Nephron (organoid): ENCODE results near the gene TMBIM1.
"Not testable (repeated sequence)": the region's sequence is repeated elsewhere in the genome, so short reads cannot be mapped to it uniquely, and the experiment has no call there.

Experiments
- H3K27ac Mint-ChIP-seq, 3 experiments: 2 replicates each; pipeline ENCODE4 v1.8.0; 2020; ENCODE audit warnings: mixed read lengths in 3 of 3, mild to moderate bottlenecking in 2 of 3, moderate library complexity in 1 of 3
- H3K27me3 Mint-ChIP-seq: 2 replicates; pipeline ENCODE4 v1.8.0; 2021; ENCODE audit warnings: low read depth, mild to moderate bottlenecking, moderate library complexity, mixed read lengths
- H3K36me3 Mint-ChIP-seq: 2 replicates; pipeline ENCODE4 v1.8.0; 2020; ENCODE audit warnings: low read depth, mixed read lengths
- H3K4me1 Mint-ChIP-seq: 2 replicates; pipeline ENCODE4 v1.8.0; 2020; ENCODE audit warnings: mixed read lengths
- H3K4me3 Mint-ChIP-seq, 3 experiments: 2 replicates each; pipeline ENCODE4 v1.8.0; 2020; ENCODE audit warnings: mild to moderate bottlenecking in 3 of 3, mixed read lengths in 3 of 3, moderate library complexity in 2 of 3
- H3K9me3 Mint-ChIP-seq: 2 replicates; pipeline ENCODE4 v1.8.0; 2020; ENCODE audit warnings: mixed read lengths
- TF ChIP-seq, protein P1 (sequence below), 3 experiments: fragments of 200-600 bp; sonication (generic); IDR thresholded peaks; one replicate each; pipeline ENCODE4 v1.5.0; 2021; ENCODE audit warnings: antibody characterized with exemption in 3 of 3; ENCODE audit not compliant: unreplicated experiment in 3 of 3

Gene TMBIM1

DNA sequence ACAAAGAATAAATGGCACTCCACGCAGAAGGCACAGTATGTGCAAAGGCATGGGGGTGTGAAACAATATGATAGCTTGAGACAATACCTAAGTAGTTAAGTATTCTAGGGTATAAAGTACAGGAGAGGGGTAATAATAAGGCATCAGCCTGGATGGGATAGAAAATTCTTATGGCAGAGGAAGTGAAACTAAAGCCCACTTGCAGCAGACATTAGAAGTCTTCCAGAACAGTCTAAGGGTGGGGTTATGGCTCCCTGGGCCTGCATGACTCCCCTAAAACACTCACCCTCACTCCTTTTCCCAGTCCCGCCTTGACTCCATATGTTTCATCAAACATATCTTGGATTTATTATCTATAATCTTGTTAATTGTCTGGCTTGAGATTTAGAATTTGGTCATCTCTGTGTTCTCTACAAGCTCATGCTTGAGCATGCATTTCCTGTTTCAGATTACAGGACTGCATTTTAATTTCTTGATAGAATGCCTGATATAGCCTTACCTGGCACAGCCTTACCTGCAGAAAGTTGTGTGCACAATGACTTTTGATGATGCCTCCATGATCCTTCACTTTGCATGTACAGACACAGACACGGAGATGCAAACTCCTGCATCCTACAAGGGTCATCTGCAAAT is 28.5 kb upstream of the TMBIM1 start:
- peaks cover 3% of the 10 kb centered on the region for H3K36me3 Mint-ChIP-seq
- H3K27me3 Mint-ChIP-seq, result peaks cover 8% of the 10 kb centered on the region
- H3K4me3 Mint-ChIP-seq, result peak overlapping the region in 2 of 3 experiments; percentile 57 to 75
- TF ChIP-seq, protein P1, sequence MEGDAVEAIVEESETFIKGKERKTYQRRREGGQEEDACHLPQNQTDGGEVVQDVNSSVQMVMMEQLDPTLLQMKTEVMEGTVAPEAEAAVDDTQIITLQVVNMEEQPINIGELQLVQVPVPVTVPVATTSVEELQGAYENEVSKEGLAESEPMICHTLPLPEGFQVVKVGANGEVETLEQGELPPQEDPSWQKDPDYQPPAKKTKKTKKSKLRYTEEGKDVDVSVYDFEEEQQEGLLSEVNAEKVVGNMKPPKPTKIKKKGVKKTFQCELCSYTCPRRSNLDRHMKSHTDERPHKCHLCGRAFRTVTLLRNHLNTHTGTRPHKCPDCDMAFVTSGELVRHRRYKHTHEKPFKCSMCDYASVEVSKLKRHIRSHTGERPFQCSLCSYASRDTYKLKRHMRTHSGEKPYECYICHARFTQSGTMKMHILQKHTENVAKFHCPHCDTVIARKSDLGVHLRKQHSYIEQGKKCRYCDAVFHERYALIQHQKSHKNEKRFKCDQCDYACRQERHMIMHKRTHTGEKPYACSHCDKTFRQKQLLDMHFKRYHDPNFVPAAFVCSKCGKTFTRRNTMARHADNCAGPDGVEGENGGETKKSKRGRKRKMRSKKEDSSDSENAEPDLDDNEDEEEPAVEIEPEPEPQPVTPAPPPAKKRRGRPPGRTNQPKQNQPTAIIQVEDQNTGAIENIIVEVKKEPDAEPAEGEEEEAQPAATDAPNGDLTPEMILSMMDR (IDR thresholded peaks at IDR 0.05; ENCODE audit: unreplicated experiment in 3 of 3), result no peak
- H3K27ac Mint-ChIP-seq, result peak overlapping the region; percentile 40 to 74 (median 43)
- H3K9me3 Mint-ChIP-seq, result no peaks in the 10 kb centered on the region
- H3K4me1 Mint-ChIP-seq, result peaks cover 50% of the 10 kb centered on the region

DNA sequence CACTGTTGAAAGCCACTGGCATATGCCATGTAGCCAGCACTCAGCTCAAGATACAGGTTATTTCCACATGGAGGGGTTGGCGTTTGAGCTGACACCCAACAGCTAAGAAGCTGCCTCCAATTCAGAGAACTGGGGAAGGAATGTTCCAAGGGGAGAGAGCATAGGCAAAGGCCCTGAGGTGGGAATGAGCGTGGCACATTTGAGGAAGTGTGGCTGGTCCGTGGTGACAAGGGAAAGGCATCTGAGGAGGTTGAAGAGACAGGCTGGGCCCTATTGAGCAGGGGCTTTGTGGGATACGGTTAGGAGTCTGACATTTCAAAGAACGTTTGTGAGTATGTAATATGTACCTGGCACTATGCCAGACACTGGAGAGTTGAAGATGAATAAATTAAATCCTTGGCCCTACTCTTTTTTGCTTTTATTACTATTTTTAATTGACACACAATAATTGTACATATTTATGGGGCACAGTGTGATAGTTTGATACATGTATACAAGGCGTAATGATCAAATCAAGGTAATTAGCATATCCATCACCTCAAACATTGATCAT is 27.6 kb upstream of the TMBIM1 start:
- Mint-ChIP-seq H3K27ac (peak overlapping the region; percentile 40 to 74 (median 43)), H3K4me3 (peak overlapping the region in 1 of 3 experiments; percentile 43), H3K9me3 (no peaks in the 10 kb centered on the region), H3K36me3 (peaks cover 3% of the 10 kb centered on the region), H3K27me3 (peaks cover 7% of the 10 kb centered on the region), H3K4me1 (peaks cover 54% of the 10 kb centered on the region)
- TF ChIP-seq, protein P1 (IDR thresholded peaks at IDR 0.05; ENCODE audit: unreplicated experiment in 3 of 3), result no peak

DNA sequence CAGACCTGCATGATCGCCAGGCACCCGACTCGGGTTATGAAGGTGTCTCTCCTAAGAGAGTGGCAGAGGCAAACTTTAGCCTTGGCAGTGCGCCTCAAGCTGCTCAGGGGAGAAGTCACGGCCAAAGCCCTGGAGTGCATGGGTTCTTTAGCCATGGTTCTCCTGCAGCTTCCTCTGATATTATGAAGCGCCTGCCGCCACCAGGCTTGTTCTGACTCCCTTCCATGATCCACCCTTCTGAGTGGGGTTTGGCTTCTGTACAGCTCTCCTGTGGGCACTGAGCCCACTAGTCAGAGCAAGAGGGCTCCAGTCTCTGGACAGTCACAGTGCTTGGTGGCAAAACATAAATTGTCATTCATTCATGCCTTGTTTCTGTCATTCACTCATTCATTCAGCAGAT is 25.9 kb upstream of the TMBIM1 start:
- peaks cover 3% of the 10 kb centered on the region for H3K36me3 Mint-ChIP-seq
- no peak overlapping the region for H3K27ac Mint-ChIP-seq
- H3K9me3 Mint-ChIP-seq, result no peaks in the 10 kb centered on the region
- no peaks in the 10 kb centered on the region for H3K27me3 Mint-ChIP-seq
- H3K4me1 Mint-ChIP-seq, result peaks cover 42% of the 10 kb centered on the region
- TF ChIP-seq, protein P1 (IDR thresholded peaks at IDR 0.05; ENCODE audit: unreplicated experiment in 3 of 3), result no peak
- no peak overlapping the region for H3K4me3 Mint-ChIP-seq

DNA sequence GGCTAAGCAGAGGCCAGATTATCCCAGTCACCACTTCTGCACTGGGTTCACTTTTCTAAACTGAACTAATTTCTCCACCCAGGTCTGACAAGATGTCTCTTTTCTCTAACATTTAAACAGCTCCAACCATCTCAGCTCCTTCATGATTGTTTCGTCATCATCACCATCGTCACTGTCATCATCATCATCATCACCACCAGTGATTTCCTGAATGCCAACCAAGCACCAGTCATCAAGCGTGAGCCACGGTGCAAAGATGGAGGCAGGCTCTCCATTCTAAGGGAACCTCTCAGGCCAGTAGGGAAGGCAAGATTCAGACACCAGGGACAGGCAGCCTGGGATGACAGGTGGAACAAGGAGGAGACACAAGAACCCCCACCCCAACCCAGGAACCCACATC is 25.5 kb upstream of the TMBIM1 start:
- peaks cover 3% of the 10 kb centered on the region for H3K36me3 Mint-ChIP-seq
- H3K4me3 Mint-ChIP-seq, result no peak overlapping the region
- H3K4me1 Mint-ChIP-seq, result peaks cover 42% of the 10 kb centered on the region
- peak overlapping the region in 1 of 3 experiments; percentile 36 for H3K27ac Mint-ChIP-seq
- no peaks in the 10 kb centered on the region for H3K27me3 Mint-ChIP-seq
- TF ChIP-seq, protein P1 (IDR thresholded peaks at IDR 0.05; ENCODE audit: unreplicated experiment in 3 of 3), result no peak
- no peaks in the 10 kb centered on the region for H3K9me3 Mint-ChIP-seq

DNA sequence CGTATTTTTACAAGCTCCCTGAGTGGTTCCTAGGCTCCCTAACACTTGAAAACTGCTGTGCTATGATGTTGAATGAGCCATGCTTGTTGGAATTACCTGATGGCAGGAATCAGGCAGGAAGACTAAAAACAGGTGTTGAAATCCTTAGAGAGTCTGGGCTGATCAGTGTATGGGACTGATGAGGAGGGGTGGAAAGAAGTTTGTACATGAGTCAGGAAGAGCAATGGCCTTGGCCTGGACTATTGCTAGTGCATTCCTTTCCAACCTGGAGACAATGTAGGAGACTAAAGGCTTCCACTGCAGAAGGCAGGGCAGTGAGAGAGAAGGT is 25.0 kb upstream of the TMBIM1 start:
- no peak overlapping the region for H3K4me3 Mint-ChIP-seq
- peaks cover 3% of the 10 kb centered on the region for H3K36me3 Mint-ChIP-seq
- peak overlapping the region in 2 of 3 experiments; percentile 29 to 36 for H3K27ac Mint-ChIP-seq
- no peaks in the 10 kb centered on the region for H3K9me3 Mint-ChIP-seq
- H3K4me1 Mint-ChIP-seq, result peaks cover 39% of the 10 kb centered on the region
- H3K27me3 Mint-ChIP-seq, result no peaks in the 10 kb centered on the region
- TF ChIP-seq, protein P1 (IDR thresholded peaks at IDR 0.05; ENCODE audit: unreplicated experiment in 3 of 3), result no peak

DNA sequence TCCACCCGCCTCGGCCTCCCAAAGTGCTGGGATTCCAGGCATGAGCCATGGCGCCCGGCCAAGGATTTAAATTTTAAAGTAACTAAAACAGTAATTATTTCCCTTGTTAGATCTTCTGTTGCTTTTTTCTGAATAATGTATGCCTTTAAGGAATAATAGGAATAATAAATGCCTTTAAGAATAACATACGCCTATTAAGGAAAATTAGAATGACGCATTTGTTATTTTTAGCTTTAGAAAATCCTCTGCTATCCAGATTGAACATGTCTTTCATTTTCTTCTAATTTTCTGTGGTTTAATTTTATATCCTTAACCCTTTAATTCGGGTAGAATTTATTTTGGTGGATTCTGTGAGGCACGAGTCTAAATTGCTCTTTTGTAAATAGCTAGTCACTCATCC is 23.1 kb upstream of the TMBIM1 start:
- no peak overlapping the region for H3K4me3 Mint-ChIP-seq
- H3K9me3 Mint-ChIP-seq, result no peaks in the 10 kb centered on the region
- TF ChIP-seq, protein P1 (IDR thresholded peaks at IDR 0.05; ENCODE audit: unreplicated experiment in 3 of 3), result no peak
- H3K27ac Mint-ChIP-seq, result peak overlapping the region; percentile 32 to 55 (median 50)
- H3K27me3 Mint-ChIP-seq, result no peaks in the 10 kb centered on the region
- peaks cover 40% of the 10 kb centered on the region for H3K4me1 Mint-ChIP-seq
- peaks cover 3% of the 10 kb centered on the region for H3K36me3 Mint-ChIP-seq

DNA sequence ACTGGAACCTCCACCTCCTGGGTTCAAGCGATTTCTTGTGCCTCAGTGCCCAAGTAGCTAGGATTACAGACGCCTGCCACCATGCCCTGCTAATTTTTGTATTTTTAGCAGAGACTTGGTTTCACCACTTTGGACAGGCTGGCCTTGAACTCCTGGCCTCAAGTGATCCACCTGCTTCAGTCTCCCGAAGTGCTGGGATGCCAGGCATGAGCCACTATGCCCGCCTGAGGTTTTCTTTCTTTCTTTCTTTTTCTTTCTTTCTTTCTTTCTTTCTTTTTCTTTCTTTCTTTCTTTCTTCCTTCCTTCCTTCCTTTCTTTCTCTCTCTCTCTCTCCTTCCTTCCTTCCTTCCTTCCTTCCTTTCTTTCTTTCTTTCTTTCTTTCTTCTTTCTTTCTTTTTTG is 22.5 kb upstream of the TMBIM1 start:
- not testable (repeated sequence) for H3K9me3 Mint-ChIP-seq, H3K27me3 Mint-ChIP-seq, H3K36me3 Mint-ChIP-seq, H3K27ac Mint-ChIP-seq, H3K4me3 Mint-ChIP-seq
- H3K4me1 Mint-ChIP-seq, result peaks cover 33% of the 10 kb centered on the region
